Liver (tissue), 9 donors: ENCODE results near the gene KLK2. TPM values are rescaled to one million over a fixed set of nuclear protein-coding genes. Genes with fewer than 3 reads are reported as not detected.

Experiments
- DNase-seq: peaks from one replicate; pipeline ENCODE4 v3.0.0-alpha.2; 2017; ENCODE audit warnings: low spot score
- H3K27ac ChIP-seq, 2 donors: one replicate each; pipeline ENCODE4 v1.7.0; 2013; ENCODE audit warnings: inconsistent platforms in 2 of 2, low read length in 2 of 2, control low read depth in 1 of 2, low read depth in 1 of 2, mild to moderate bottlenecking in 1 of 2
- H3K27me3 ChIP-seq, 4 donors: one replicate each; pipeline versions ENCODE4 v1.6.1 to v1.7.0; 2013; ENCODE audit warnings: low read length in 3 of 4, inconsistent platforms in 1 of 4, mild to moderate bottlenecking in 1 of 4, moderate library complexity in 1 of 4; ENCODE audit not compliant: control insufficient read depth in 4 of 4, insufficient read depth in 4 of 4
- H3K36me3 ChIP-seq, 4 donors: one replicate each; pipeline versions ENCODE4 v1.6.1 to v1.7.0; 2013; ENCODE audit warnings: low read length in 3 of 4, mild to moderate bottlenecking in 3 of 4, low read depth in 1 of 4, moderate library complexity in 1 of 4; ENCODE audit not compliant: control insufficient read depth in 4 of 4, insufficient read depth in 3 of 4
- H3K4me1 ChIP-seq, 4 donors: one replicate each; pipeline versions ENCODE4 v1.6.1 to v1.7.0; 2013; ENCODE audit warnings: low read length in 3 of 4, mild to moderate bottlenecking in 3 of 4, moderate library complexity in 1 of 4; ENCODE audit not compliant: control insufficient read depth in 4 of 4, insufficient read depth in 4 of 4
- H3K4me3 ChIP-seq, 3 donors: one replicate each; pipeline versions ENCODE4 v1.6.1 to v1.7.0; 2013; ENCODE audit warnings: low read length in 3 of 3, control low read depth in 1 of 3, low read depth in 1 of 3, mild to moderate bottlenecking in 1 of 3
- H3K9ac ChIP-seq, 2 donors: one replicate each; pipeline ENCODE4 v1.7.0; 2013; ENCODE audit warnings: low read length in 2 of 2, mild to moderate bottlenecking in 2 of 2, moderate library complexity in 2 of 2, control low read depth in 1 of 2, low read depth in 1 of 2
- H3K9me3 ChIP-seq, 4 donors: one replicate each; pipeline versions ENCODE4 v1.6.1 to v1.7.0; 2013; ENCODE audit warnings: low read length in 3 of 4; ENCODE audit not compliant: control insufficient read depth in 4 of 4
- EGR1 ChIP-seq, 2 donors: IDR thresholded peaks; 2 replicates each; pipeline ENCODE4 v1.6.1; 2016 to 2018; ENCODE audit warnings: antibody characterized with exemption in 2 of 2, low read depth in 2 of 2
- FOXA1 ChIP-seq: IDR thresholded peaks from 2 replicates; pipeline ENCODE4 v1.6.1; 2016; ENCODE audit warnings: antibody characterized with exemption
- FOXA2 ChIP-seq: IDR thresholded peaks from 2 replicates; pipeline ENCODE4 v1.6.1; 2016; ENCODE audit warnings: antibody characterized with exemption
- GABPA ChIP-seq, 2 donors: IDR thresholded peaks in 1 of 2; conservative IDR thresholded peaks in 1 of 2; 2 replicates each; pipeline ENCODE4 v1.6.1; 2016; ENCODE audit warnings: antibody characterized with exemption in 2 of 2, mild to moderate bottlenecking in 1 of 2, moderate library complexity in 1 of 2
- HNF4A ChIP-seq, 2 donors: conservative IDR thresholded peaks; 2 replicates each; pipeline ENCODE4 v1.6.1; 2016; ENCODE audit warnings: antibody characterized with exemption in 2 of 2, mild to moderate bottlenecking in 2 of 2
- HNF4G ChIP-seq: IDR thresholded peaks from 2 replicates; pipeline ENCODE4 v1.6.1; 2016; ENCODE audit warnings: antibody characterized with exemption
- JUND ChIP-seq, 2 donors: IDR thresholded peaks; 2 replicates each; pipeline ENCODE4 v1.6.1; 2016; ENCODE audit warnings: antibody characterized with exemption in 2 of 2
- NR2F2 ChIP-seq: IDR thresholded peaks from 2 replicates; pipeline ENCODE4 v1.6.1; 2016; ENCODE audit warnings: antibody characterized with exemption
- RAD21 ChIP-seq, 2 donors: IDR thresholded peaks; 2 replicates each; pipeline ENCODE4 v1.6.1; 2016; ENCODE audit warnings: antibody characterized with exemption in 2 of 2, mild to moderate bottlenecking in 2 of 2
- REST ChIP-seq: IDR thresholded peaks from 2 replicates; pipeline ENCODE4 v1.6.1; 2016; ENCODE audit warnings: antibody characterized with exemption, mild to moderate bottlenecking
- RXRA ChIP-seq, 2 donors: IDR thresholded peaks; 2 replicates each; pipeline ENCODE4 v1.6.1; 2017 to 2018; ENCODE audit warnings: antibody characterized with exemption in 2 of 2, mild to moderate bottlenecking in 1 of 2
- SP1 ChIP-seq: IDR thresholded peaks from 2 replicates; pipeline ENCODE4 v1.6.1; 2018; ENCODE audit warnings: antibody characterized with exemption, mild to moderate bottlenecking
- TAF1 ChIP-seq: conservative IDR thresholded peaks from 2 replicates; pipeline ENCODE4 v1.6.1; 2016; ENCODE audit warnings: antibody characterized with exemption, mild to moderate bottlenecking
- YY1 ChIP-seq: IDR thresholded peaks from 2 replicates; pipeline ENCODE4 v1.6.1; 2016; ENCODE audit warnings: antibody characterized with exemption, mild to moderate bottlenecking
- WGBS: extraction: QIAGEN DNeasy Blood & Tissue Kit; methylation state at CpG from one replicate; pipeline ENCODE4 v1.1.7; 2013; 5-methylcytosine and 5-hydroxymethylcytosine counted together
- polyA plus RNA-seq, 2 donors: library from polyadenylated mRNA; stranded (reverse) in 1 of 2; unstranded in 1 of 2; fragments of 200-250 nt in 1 of 2; fragments of >200 nt in 1 of 2; fragmentation: Nextera tagmentation in 1 of 2; extraction: Ambion mirVana in 1 of 2; gene quantifications; one replicate each; pipeline versions ENCODE4 v1.2.1 to v1.2.3, GENCODE V29; 2013 to 2015
- total RNA-seq, 2 donors: library from RNA; depleted of rRNA; stranded (reverse); fragments of >200 nt; gene quantifications; one replicate each; pipeline ENCODE4 v1.2.3, GENCODE V29; 2014
- TF ChIP-seq, protein P1 (sequence below): fragments of 150-350 bp; IDR thresholded peaks from 2 replicates; pipeline ENCODE4 v1.5.1; 2017; ENCODE audit warnings: improper control_type of control experiment, low read depth, low read length; ENCODE audit not compliant: missing input control
- TF ChIP-seq, protein P2 (sequence below): IDR thresholded peaks from 2 replicates; pipeline ENCODE4 v1.6.1; 2016; ENCODE audit warnings: antibody characterized with exemption
- TF ChIP-seq, protein P3 (sequence below): IDR thresholded peaks from 2 replicates; pipeline ENCODE4 v1.6.1; 2016; ENCODE audit warnings: antibody characterized with exemption
- donor health status: healthy.
- donor health status: healthy.
- donor health status: healthy.
- donor health status: healthy.
- donor health status: healthy.

Gene KLK2
- total and polyA plus RNA-seq, 4 donors: not detected

DNA sequence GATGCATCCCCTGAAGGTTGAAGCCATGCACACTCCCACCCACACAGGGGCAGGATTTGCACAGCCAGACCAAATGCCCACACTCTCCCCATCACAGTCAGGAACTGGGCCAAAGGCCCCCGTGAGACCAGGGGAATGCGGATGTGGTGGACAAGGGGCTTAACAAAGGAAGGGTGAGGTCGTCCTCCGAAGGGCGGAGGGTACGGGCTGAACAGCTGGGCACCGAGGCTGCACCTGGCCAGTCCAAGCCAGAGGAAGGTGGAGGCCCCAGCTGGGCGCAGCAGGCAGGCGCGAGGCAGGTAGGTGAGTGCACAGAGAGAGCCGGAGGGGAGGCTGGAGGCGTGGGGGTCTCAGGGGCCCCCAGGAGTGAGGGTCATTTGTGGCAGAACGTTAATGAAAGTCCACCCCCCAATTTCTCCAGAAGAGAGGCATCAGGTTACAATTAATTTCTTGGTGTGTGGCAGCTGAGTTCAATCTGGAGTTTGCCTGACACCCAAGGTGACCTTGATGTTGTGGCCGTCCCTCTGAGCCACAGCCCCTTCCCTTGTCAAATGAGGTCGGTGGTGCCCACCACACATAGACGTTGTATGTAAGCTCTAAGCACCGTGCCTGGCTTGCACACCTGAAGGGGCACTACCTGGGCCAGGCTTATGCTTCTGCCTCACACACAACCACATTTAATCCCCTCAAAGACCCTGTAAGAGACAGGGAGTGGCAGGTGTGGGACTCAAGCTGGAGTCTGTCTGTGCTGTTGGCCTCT is 42.8 kb upstream of the KLK2 start:
- Histone ChIP-seq H3K4me1 (peaks cover 0 to 3% (median under 1%) of the 10 kb centered on the region in 4 donors), H3K36me3 (no peaks in the 10 kb centered on the region), H3K9me3 (no peaks in the 10 kb centered on the region), H3K4me3 (no peak overlapping the region), H3K27me3 (peaks cover 0 to 3% (median 0%) of the 10 kb centered on the region in 4 donors), H3K9ac (no peak overlapping the region), H3K27ac (no peak overlapping the region)
- no peak for TF ChIP-seq TAF1
- TF ChIP-seq FOXA1: no peak
- no peak for TF ChIP-seq YY1
- no peak for TF ChIP-seq GABPA (IDR thresholded peaks at IDR 0.05 in 1 of 2, conservative IDR thresholded peaks at IDR 0.05 in 1 of 2)
- TF ChIP-seq NR2F2: no peak
- no peak for TF ChIP-seq RXRA (IDR thresholded peaks at IDR 0.05)
- no peak for TF ChIP-seq SP1
- no peak for TF ChIP-seq EGR1 (IDR thresholded peaks at IDR 0.05; ENCODE audit: low read depth in 2 of 2)
- TF ChIP-seq, protein P1, sequence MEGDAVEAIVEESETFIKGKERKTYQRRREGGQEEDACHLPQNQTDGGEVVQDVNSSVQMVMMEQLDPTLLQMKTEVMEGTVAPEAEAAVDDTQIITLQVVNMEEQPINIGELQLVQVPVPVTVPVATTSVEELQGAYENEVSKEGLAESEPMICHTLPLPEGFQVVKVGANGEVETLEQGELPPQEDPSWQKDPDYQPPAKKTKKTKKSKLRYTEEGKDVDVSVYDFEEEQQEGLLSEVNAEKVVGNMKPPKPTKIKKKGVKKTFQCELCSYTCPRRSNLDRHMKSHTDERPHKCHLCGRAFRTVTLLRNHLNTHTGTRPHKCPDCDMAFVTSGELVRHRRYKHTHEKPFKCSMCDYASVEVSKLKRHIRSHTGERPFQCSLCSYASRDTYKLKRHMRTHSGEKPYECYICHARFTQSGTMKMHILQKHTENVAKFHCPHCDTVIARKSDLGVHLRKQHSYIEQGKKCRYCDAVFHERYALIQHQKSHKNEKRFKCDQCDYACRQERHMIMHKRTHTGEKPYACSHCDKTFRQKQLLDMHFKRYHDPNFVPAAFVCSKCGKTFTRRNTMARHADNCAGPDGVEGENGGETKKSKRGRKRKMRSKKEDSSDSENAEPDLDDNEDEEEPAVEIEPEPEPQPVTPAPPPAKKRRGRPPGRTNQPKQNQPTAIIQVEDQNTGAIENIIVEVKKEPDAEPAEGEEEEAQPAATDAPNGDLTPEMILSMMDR: no peak
- TF ChIP-seq, protein P2, sequence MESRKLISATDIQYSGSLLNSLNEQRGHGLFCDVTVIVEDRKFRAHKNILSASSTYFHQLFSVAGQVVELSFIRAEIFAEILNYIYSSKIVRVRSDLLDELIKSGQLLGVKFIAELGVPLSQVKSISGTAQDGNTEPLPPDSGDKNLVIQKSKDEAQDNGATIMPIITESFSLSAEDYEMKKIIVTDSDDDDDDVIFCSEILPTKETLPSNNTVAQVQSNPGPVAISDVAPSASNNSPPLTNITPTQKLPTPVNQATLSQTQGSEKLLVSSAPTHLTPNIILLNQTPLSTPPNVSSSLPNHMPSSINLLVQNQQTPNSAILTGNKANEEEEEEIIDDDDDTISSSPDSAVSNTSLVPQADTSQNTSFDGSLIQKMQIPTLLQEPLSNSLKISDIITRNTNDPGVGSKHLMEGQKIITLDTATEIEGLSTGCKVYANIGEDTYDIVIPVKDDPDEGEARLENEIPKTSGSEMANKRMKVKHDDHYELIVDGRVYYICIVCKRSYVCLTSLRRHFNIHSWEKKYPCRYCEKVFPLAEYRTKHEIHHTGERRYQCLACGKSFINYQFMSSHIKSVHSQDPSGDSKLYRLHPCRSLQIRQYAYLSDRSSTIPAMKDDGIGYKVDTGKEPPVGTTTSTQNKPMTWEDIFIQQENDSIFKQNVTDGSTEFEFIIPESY: no peak
- TF ChIP-seq HNF4A (conservative IDR thresholded peaks at IDR 0.05): no peak
- no peak for TF ChIP-seq RAD21 (IDR thresholded peaks at IDR 0.05)
- no peak for TF ChIP-seq HNF4G
- no peak for TF ChIP-seq REST
- TF ChIP-seq FOXA2: no peak
- WGBS: 56% methylated on average over 17 of the region's 17 CpGs
- DNase-seq: no peak

- WGBS: 68% methylated on average over 7 of the region's 7 CpGs
- DNase-seq: no peak
- no peak overlapping the region for H3K4me3 ChIP-seq
- H3K27ac ChIP-seq: no peak overlapping the region
- no peak overlapping the region for H3K9ac ChIP-seq
- no peaks in the 10 kb centered on the region for H3K36me3 ChIP-seq
- no peaks in the 10 kb centered on the region for H3K9me3 ChIP-seq
- H3K4me1 ChIP-seq: peaks cover 0 to 7% (median 3%) of the 10 kb centered on the region in 4 donors
- H3K27me3 ChIP-seq: peaks cover 0 to 3% (median 0%) of the 10 kb centered on the region in 4 donors
- TF ChIP-seq REST: no peak
- TF ChIP-seq GABPA (IDR thresholded peaks at IDR 0.05 in 1 of 2, conservative IDR thresholded peaks at IDR 0.05 in 1 of 2): no peak
- no peak for TF ChIP-seq RXRA (IDR thresholded peaks at IDR 0.05)
- no peak for TF ChIP-seq EGR1 (IDR thresholded peaks at IDR 0.05; ENCODE audit: low read depth in 2 of 2)
- no peak for TF ChIP-seq JUND (IDR thresholded peaks at IDR 0.05)
- TF ChIP-seq, protein P2: no peak
- no peak for TF ChIP-seq FOXA1
- TF ChIP-seq HNF4A (conservative IDR thresholded peaks at IDR 0.05): no peak
- TF ChIP-seq RAD21 (IDR thresholded peaks at IDR 0.05): no peak
- TF ChIP-seq, protein P3, sequence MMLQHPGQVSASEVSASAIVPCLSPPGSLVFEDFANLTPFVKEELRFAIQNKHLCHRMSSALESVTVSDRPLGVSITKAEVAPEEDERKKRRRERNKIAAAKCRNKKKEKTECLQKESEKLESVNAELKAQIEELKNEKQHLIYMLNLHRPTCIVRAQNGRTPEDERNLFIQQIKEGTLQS: no peak
- TF ChIP-seq SP1: no peak
These were observed 42.2 kb upstream of the KLK2 start for GRCh38 chr19:50831026-50831396.
